ENCODE results near the gene SMIM43. TPM values are rescaled to one million over a fixed set of nuclear protein-coding genes. Genes with fewer than 3 reads are reported as not detected.

Gene SMIM43
- total and polyA plus RNA-seq, 9 of the 15 experiments (the other 6 are each of a cell fraction or from before 2014, with no cell fraction given) = not detected

- 0 out of 2 replicates have a peak, but pooled peaks have one; percentile 58 for TF ChIP-seq KDM2B (CRISPR knock-in tag; IDR thresholded peaks at IDR 0.05)
- TF ChIP-seq SMARCC2 (IDR thresholded peaks at IDR 0.05; ENCODE audit: low read depth) = 0 out of 2 replicates have a peak, but pooled peaks have one; percentile 18
- no peak for TF ChIP-seq SAP30 (IDR thresholded peaks at IDR 0.05; ENCODE audit: borderline replicate concordance, insufficient read depth, low read depth, low read length, poor library complexity, severe bottlenecking)
- 0 out of 2 replicates have a peak, but pooled peaks have one; percentile 30 for TF ChIP-seq ZNF197 (CRISPR knock-in tag; IDR thresholded peaks at IDR 0.05; ENCODE audit: low read depth)
- 0 out of 4 replicates have a peak, but pooled peaks of 1 of the 2 experiments have one; percentile 27 for TF ChIP-seq ARNT (IDR thresholded peaks at IDR 0.05)
Observed at GRCh38 chr4:121800638-121800960, 35.6 kb upstream of the SMIM43 start (continued).

- H3K27ac ChIP-seq (ENCODE audit: extremely low read depth, low read depth, low read length) = peak overlapping the region; percentile 97
- no peaks in the 10 kb centered on the region for H4K20me1 ChIP-seq (replicated peaks; ENCODE audit: control insufficient read depth, insufficient read depth, low read length)
- H3K27me3 ChIP-seq (ENCODE audit: control insufficient read depth in 2 of 2, insufficient read depth in 2 of 2, low read length in 2 of 2) = no peaks in the 10 kb centered on the region
- H3K4me2 ChIP-seq (ENCODE audit: insufficient read depth, low read length) = peak overlapping the region; percentile 94
- ATAC-seq (peak; percentile 7), FAIRE-seq (peak; percentile 44), DNase-seq (ENCODE audit: extremely low read depth in 1 of 4, low spot score in 3 of 4) (no peak)
- in situ Hi-C loops (cut with MboI) = no loop called here
- BruUV-seq (replicated peaks) = no TSS peak
- ChIA-PET CTCF (ENCODE audit: low intra/inter-chr PET ratio) (no interaction called here), POLR2A (interaction anchor here (1.1 to 1.9 kb wide), 4 partner anchors 9 to 104 kb away, joined by 3 to 7 read pairs (median 4); partner anchors contain the start of genes ANXA5 and CCNA2)
- H3K9me1 ChIP-seq (ENCODE audit: control insufficient read depth, insufficient read depth, low read length) = no peaks in the 10 kb centered on the region
- peaks cover 5 to 13% of the 10 kb centered on the region in 2 experiments; a peak in 2 of 5 replicates for H3K4me1 ChIP-seq (replicated peaks in 1 of 2; ENCODE audit: control insufficient read depth in 2 of 2, insufficient read depth in 2 of 2, low read length in 2 of 2)
- intact Hi-C loops (cut with micrococcal nuclease) = loop anchor here (2.0 kb wide), 1 partner anchor 23 kb away; the partner anchor contains the start of gene CCNA2
- H3K4me3 ChIP-seq = peak overlapping the region; percentile 94
- H3K79me2 ChIP-seq (ENCODE audit: control insufficient read depth, insufficient read depth, low read length) = peaks cover 33% of the 10 kb centered on the region
- no peak for TF ChIP-seq E2F1 (CRISPR knock-in tag; IDR thresholded peaks at IDR 0.05)
- TF ChIP-seq SMARCA5 (IDR thresholded peaks at IDR 0.05) = no peak
- TF ChIP-seq ZNF395 (CRISPR knock-in tag; IDR thresholded peaks at IDR 0.05) = 0 out of 2 replicates have a peak, but pooled peaks have one; percentile 5
- TF ChIP-seq NFRKB (IDR thresholded peaks at IDR 0.05; ENCODE audit: low read depth) = peak; percentile 19; the same call in 1 of the 2 replicates
- H3K36me3 ChIP-seq (ENCODE audit: control insufficient read depth, insufficient read depth, low read length) = peaks cover 34% of the 10 kb centered on the region
- H3K9ac ChIP-seq (ENCODE audit: insufficient read depth in 1 of 2, low read depth in 2 of 2, low read length in 2 of 2) = peak overlapping the region in 1 of 2 experiments; percentile 98; a peak in 2 of 4 replicates
- WGBS (ENCODE audit: insufficient coverage, low coverage, missing lambda C conversion rate) = 53% methylated on average over 3 of the region's 3 CpGs
- H2AFZ ChIP-seq (ENCODE audit: low read depth, low read length) = peak overlapping the region; percentile 99
- no peaks in the 10 kb centered on the region for H3K9me3 ChIP-seq (replicated peaks; ENCODE audit: control insufficient read depth, insufficient read depth, low read depth, low read length)
Observed at GRCh38 chr4:121799867-121800501, 35.0 kb upstream of the SMIM43 start.
